ENCODE results near the gene ZNF622.

DNA sequence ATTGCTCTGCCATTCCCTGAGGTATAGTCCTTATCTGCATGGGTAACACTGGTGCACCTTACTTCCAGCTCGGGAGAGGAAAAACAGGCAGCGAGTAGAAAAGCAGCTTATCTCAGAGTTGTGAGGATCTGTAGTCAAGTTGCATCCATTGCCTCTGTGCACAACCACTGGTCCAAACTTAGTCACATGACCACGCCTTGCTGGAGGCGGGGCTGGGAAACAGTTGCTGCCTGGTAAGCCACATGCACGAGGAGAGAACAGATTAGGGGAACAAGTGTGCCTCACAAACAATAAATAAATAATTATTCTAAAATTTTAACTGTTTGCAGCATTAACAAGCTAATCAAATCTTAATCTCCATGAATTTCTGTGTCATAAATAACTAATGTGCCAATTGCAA lies 18.6 kb downstream of the ZNF622 start:
- TF ChIP-seq YY1 (IDR thresholded peaks at IDR 0.05; ENCODE audit: insufficient read depth, insufficient read length) = no peak
- TF ChIP-seq ZNF274 (IDR thresholded peaks at IDR 0.05; ENCODE audit: low read depth, low read length) = no peak

All from NT2/D1 (cell line).